Stimulated activated CD4-positive, alpha-beta T cell treated with anti-CD3 and anti-CD28 coated beads, Interleukin-1b, Interleukin-23, amount 100 ng/mL, for 4 hours (primary cell): ENCODE measurements around the gene MAP3K1.
A peak's percentile ranks its signal among the peaks of the same experiment; 100 is the strongest.
"Not testable (repeated sequence)": the region's sequence is repeated elsewhere in the genome, so short reads cannot be mapped to it uniquely, and the experiment has no call there.

Experiments
- DNase-seq, 2 donors: peaks; one replicate each; pipeline ENCODE4 v3.0.0-alpha.2; 2020; ENCODE audit warnings: low read depth in 2 of 2

Gene MAP3K1

GRCh38 chr5:56815658-56816545 is 553 bp downstream of the MAP3K1 start:
- DNase-seq: peak in 1 of 2 donors; percentile 44

GRCh38 chr5:56816546-56817081 is 1.3 kb downstream of the MAP3K1 start:
- peak in 1 of 2 donors; percentile 41 for DNase-seq

- no peak for DNase-seq
Observed at GRCh38 chr5:56817263-56818014, 2.1 kb downstream of the MAP3K1 start.

GRCh38 chr5:56818450-56819037 is 3.2 kb downstream of the MAP3K1 start:
- no peak for DNase-seq

- no peak for DNase-seq
Observed at GRCh38 chr5:56819060-56819881, 3.9 kb downstream of the MAP3K1 start.

- DNase-seq: not testable (repeated sequence)
Observed at GRCh38 chr5:56821868-56822267, 6.5 kb downstream of the MAP3K1 start.

GRCh38 chr5:56822981-56823380 is 7.6 kb downstream of the MAP3K1 start:
- DNase-seq: no peak

GRCh38 chr5:56824019-56824418 is 8.7 kb downstream of the MAP3K1 start:
- DNase-seq: no peak

- DNase-seq: no peak
Observed at GRCh38 chr5:56825222-56825824, 10.0 kb downstream of the MAP3K1 start.

- no peak for DNase-seq
Observed at GRCh38 chr5:56827049-56827448, 11.7 kb downstream of the MAP3K1 start.

- DNase-seq: no peak
Observed at GRCh38 chr5:56827924-56828323, 12.6 kb downstream of the MAP3K1 start.

- peak; percentile 39 to 49 for DNase-seq
Observed at GRCh38 chr5:56829137-56829908, 14.0 kb downstream of the MAP3K1 start.

- no peak for DNase-seq
Observed at GRCh38 chr5:56831773-56832172, 16.4 kb downstream of the MAP3K1 start.

- DNase-seq: no peak
Observed at GRCh38 chr5:56833325-56833724, 18.0 kb downstream of the MAP3K1 start.

GRCh38 chr5:56837381-56837780 is 22.0 kb downstream of the MAP3K1 start:
- no peak for DNase-seq

GRCh38 chr5:56837956-56838355 is 22.6 kb downstream of the MAP3K1 start:
- DNase-seq: no peak

GRCh38 chr5:56838409-56839039 is 23.2 kb downstream of the MAP3K1 start:
- no peak for DNase-seq

- DNase-seq: no peak
Observed at GRCh38 chr5:56839062-56839461, 23.7 kb downstream of the MAP3K1 start.

GRCh38 chr5:56840597-56840996 is 25.2 kb downstream of the MAP3K1 start:
- DNase-seq: no peak

- no peak for DNase-seq
Observed at GRCh38 chr5:56845277-56845676, 29.9 kb downstream of the MAP3K1 start.
